SU-DHL-6 (cell line): ENCODE results near the gene PGGHG.

Experiments
- H2AFZ ChIP-seq: fragments of 200-600 bp; sonication (generic); 2 replicates; pipeline ENCODE4 v1.6.1; 2014; ENCODE audit warnings: low read depth, mild to moderate bottlenecking, moderate library complexity, mixed read lengths, antibody characterized with exemption, low read length; ENCODE audit not compliant: severe bottlenecking
- H3F3A ChIP-seq: fragments of 200-600 bp; shearing (Covaris generic); 2 replicates; pipeline ENCODE4 v1.6.0; 2016; ENCODE audit warnings: antibody characterized with exemption, mild to moderate bottlenecking; ENCODE audit not compliant: insufficient read depth
- H3K27ac ChIP-seq: fragments of 200-600 bp; sonication (generic); 2 replicates; pipeline ENCODE4 v1.5.1; 2016; ENCODE audit warnings: low read depth, mild to moderate bottlenecking, low read length, moderate library complexity, mixed read lengths
- H3K27me3 ChIP-seq: fragments of 200-600 bp; sonication (generic), shearing (Covaris generic); 2 replicates; pipeline ENCODE4 v1.6.0; 2014; ENCODE audit warnings: mild to moderate bottlenecking, low read length
- H3K36me3 ChIP-seq: fragments of 200-600 bp; sonication (generic); 2 replicates; pipeline ENCODE4 v1.6.1; 2014; ENCODE audit warnings: mild to moderate bottlenecking, low read length, mixed read lengths
- H3K4me2 ChIP-seq: fragments of 300-600, 200-600 bp; shearing (Covaris generic), sonication (generic); 2 replicates; pipeline ENCODE4 v1.6.0; 2014; ENCODE audit warnings: low read length, low read depth, mild to moderate bottlenecking; ENCODE audit not compliant: poor library complexity, severe bottlenecking
- H3K4me3 ChIP-seq: fragments of 200-600 bp; sonication (generic); 2 replicates; pipeline ENCODE4 v1.5.1; 2014; ENCODE audit warnings: antibody characterized with exemption, low read length, mild to moderate bottlenecking, mixed read lengths; ENCODE audit not compliant: insufficient read depth, poor library complexity, severe bottlenecking
- H3K79me2 ChIP-seq: fragments of 200-600 bp; sonication (generic); 2 replicates; pipeline ENCODE4 v1.6.1; 2014; ENCODE audit warnings: mild to moderate bottlenecking, low read length, moderate library complexity; ENCODE audit not compliant: insufficient read depth
- H3K9ac ChIP-seq: fragments of 200-600 bp; sonication (generic); 2 replicates; pipeline ENCODE4 v1.7.0; 2014; ENCODE audit warnings: mild to moderate bottlenecking, low read length
- H3K9me2 ChIP-seq: fragments of 200-600 bp; sonication (generic); replicated peaks from 2 replicates; pipeline ENCODE4 v1.6.1; 2014; ENCODE audit warnings: low read length; ENCODE audit not compliant: insufficient read depth
- H3K9me3 ChIP-seq: fragments of 200-600 bp; sonication (generic); 2 replicates; pipeline ENCODE4 v1.6.1; 2014; ENCODE audit warnings: low read length, mixed read lengths; ENCODE audit not compliant: insufficient read depth
- H4K20me1 ChIP-seq: fragments of 200-600 bp; sonication (generic); 2 replicates; pipeline ENCODE4 v1.6.1; 2014; ENCODE audit warnings: low read depth, mild to moderate bottlenecking, antibody characterized with exemption, low read length, moderate library complexity, mixed read lengths
- CTCF ChIP-seq: fragments of 200-600 bp; sonication (generic); IDR thresholded peaks from one replicate; pipeline ENCODE4 v1.5.1; 2017; ENCODE audit warnings: antibody characterized with exemption, mild to moderate bottlenecking, low read length, moderate library complexity; ENCODE audit not compliant: insufficient read depth, poor library complexity, severe bottlenecking
- EZH2phosphoT487 ChIP-seq: fragments of 200-600 bp; sonication (generic), shearing (Covaris generic); conservative IDR thresholded peaks from 2 replicates; pipeline ENCODE4 v1.6.1; 2018; ENCODE audit warnings: mild to moderate bottlenecking, antibody characterized with exemption, low read length, moderate library complexity, mixed read lengths

The PGGHG gene

GRCh38 chr11:281486-282161 lies 7.3 kb upstream of the PGGHG start:
- Histone ChIP-seq H4K20me1 (no peaks in the 10 kb centered on the region), H3K27ac (no peak overlapping the region), H3K9me3 (no peaks in the 10 kb centered on the region), H3K79me2 (no peaks in the 10 kb centered on the region), H3F3A (no peaks in the 10 kb centered on the region), H3K36me3 (no peaks in the 10 kb centered on the region), H3K9ac (no peak overlapping the region), H3K4me3 (no peak overlapping the region), H3K9me2 (no peaks in the 10 kb centered on the region), H2AFZ (no peak overlapping the region), H3K27me3 (no peaks in the 10 kb centered on the region), H3K4me2 (no peak overlapping the region)
- no peak for TF ChIP-seq CTCF
- TF ChIP-seq EZH2phosphoT487 = no peak

GRCh38 chr11:282171-282570 lies 6.8 kb upstream of the PGGHG start:
- Histone ChIP-seq H3K79me2 (no peaks in the 10 kb centered on the region), H3K4me3 (no peak overlapping the region), H3F3A (no peaks in the 10 kb centered on the region), H4K20me1 (no peaks in the 10 kb centered on the region), H3K4me2 (no peak overlapping the region), H3K36me3 (no peaks in the 10 kb centered on the region), H3K27me3 (no peaks in the 10 kb centered on the region), H2AFZ (no peak overlapping the region), H3K9ac (no peak overlapping the region), H3K9me3 (no peaks in the 10 kb centered on the region), H3K27ac (no peak overlapping the region), H3K9me2 (no peaks in the 10 kb centered on the region)
- TF ChIP-seq EZH2phosphoT487 (no peak), CTCF (no peak)

GRCh38 chr11:282630-283360 lies 6.1 kb upstream of the PGGHG start:
- Histone ChIP-seq H3K9me2 (no peaks in the 10 kb centered on the region), H3K9me3 (no peaks in the 10 kb centered on the region), H3K27me3 (no peaks in the 10 kb centered on the region), H3K27ac (no peak overlapping the region), H3K79me2 (no peaks in the 10 kb centered on the region), H3F3A (no peaks in the 10 kb centered on the region), H3K4me3 (no peak overlapping the region), H4K20me1 (no peaks in the 10 kb centered on the region), H3K9ac (no peak overlapping the region), H3K4me2 (no peak overlapping the region), H2AFZ (no peak overlapping the region), H3K36me3 (no peaks in the 10 kb centered on the region)
- no peak for TF ChIP-seq CTCF
- TF ChIP-seq EZH2phosphoT487 = no peak
